ENCODE data around the gene MYOM1. TPM values are rescaled to one million over a fixed set of nuclear protein-coding genes. Genes with fewer than 3 reads are reported as not detected.

The MYOM1 gene
- total and polyA plus RNA-seq, 10 donors = 1.2 to 6.2 (median 2.0) TPM

- DNase-seq = no peak
- TF ChIP-seq POLR2A (IDR thresholded peaks at IDR 0.05) = no peak
- no peak for TF ChIP-seq CTCF (IDR thresholded peaks at IDR 0.05 in 8 of 11, conservative IDR thresholded peaks at IDR 0.05 in 3 of 11)
- no peak for TF ChIP-seq POLR2AphosphoS5 (IDR thresholded peaks at IDR 0.05)
- H3K27me3 ChIP-seq (replicated peaks in 1 of 7) = no peaks in the 10 kb centered on the region
- H3K4me3 ChIP-seq = no peak overlapping the region
- peaks cover 0 to 12% (median 2%) of the 10 kb centered on the region in 6 donors for H3K4me1 ChIP-seq
- WGBS, 5 donors = 77 to 92% (median 89%) methylated on average over 10 of the region's 10 CpGs
- H3K9me3 ChIP-seq = no peaks in the 10 kb centered on the region
- H3K27ac ChIP-seq = no peak overlapping the region
- H3K36me3 ChIP-seq = no peaks in the 10 kb centered on the region
- intact Hi-C loops (cut with DNase I; ENCODE audit: low total_unique reads) = no loop called here
Observed at GRCh38 chr18:3093624-3094337, 126.0 kb downstream of the MYOM1 start.

- 81 to 90% (median 87%) methylated on average over 7 of the region's 7 CpGs for WGBS, 5 donors
- TF ChIP-seq POLR2A (IDR thresholded peaks at IDR 0.05) (no peak), CTCF (IDR thresholded peaks at IDR 0.05 in 8 of 11, conservative IDR thresholded peaks at IDR 0.05 in 3 of 11) (no peak), POLR2AphosphoS5 (IDR thresholded peaks at IDR 0.05) (no peak)
- Histone ChIP-seq H3K4me1 (peaks cover 0 to 11% (median 2%) of the 10 kb centered on the region in 6 donors), H3K27me3 (replicated peaks in 1 of 7) (no peaks in the 10 kb centered on the region), H3K9me3 (no peaks in the 10 kb centered on the region), H3K4me3 (no peak overlapping the region), H3K27ac (no peak overlapping the region), H3K36me3 (no peaks in the 10 kb centered on the region)
- no peak for DNase-seq
- intact Hi-C loops (cut with DNase I; ENCODE audit: low total_unique reads) = no loop called here
Observed at GRCh38 chr18:3092727-3093126, 127.0 kb downstream of the MYOM1 start.

- intact Hi-C loops (cut with DNase I; ENCODE audit: low total_unique reads) = no loop called here
- WGBS, 5 donors = 44 to 61% (median 56%) methylated on average over 3 of the region's 3 CpGs
- Histone ChIP-seq H3K36me3 (no peaks in the 10 kb centered on the region), H3K4me1 (peaks cover 0 to 5% (median 0%) of the 10 kb centered on the region in 6 donors), H3K27me3 (replicated peaks in 1 of 7) (no peaks in the 10 kb centered on the region), H3K27ac (no peak overlapping the region), H3K4me3 (no peak overlapping the region), H3K9me3 (no peaks in the 10 kb centered on the region)
- no peak for TF ChIP-seq CTCF (IDR thresholded peaks at IDR 0.05 in 8 of 11, conservative IDR thresholded peaks at IDR 0.05 in 3 of 11)
- no peak for TF ChIP-seq POLR2AphosphoS5 (IDR thresholded peaks at IDR 0.05)
- TF ChIP-seq POLR2A (IDR thresholded peaks at IDR 0.05) = no peak
- no peak for DNase-seq
Observed at GRCh38 chr18:3089579-3089978, 130.2 kb downstream of the MYOM1 start.

- H3K27me3 ChIP-seq (replicated peaks in 1 of 7) = no peaks in the 10 kb centered on the region
- H3K36me3 ChIP-seq = no peaks in the 10 kb centered on the region
- no peak overlapping the region for H3K4me3 ChIP-seq
- intact Hi-C loops (cut with DNase I; ENCODE audit: low total_unique reads) = no loop called here
- peaks cover 0 to 5% (median 0%) of the 10 kb centered on the region in 6 donors for H3K4me1 ChIP-seq
- no peak for DNase-seq
- 81 to 90% (median 83%) methylated on average over 3 of the region's 3 CpGs for WGBS, 5 donors
- no peak for TF ChIP-seq POLR2AphosphoS5 (IDR thresholded peaks at IDR 0.05)
- no peak for TF ChIP-seq CTCF (IDR thresholded peaks at IDR 0.05 in 8 of 11, conservative IDR thresholded peaks at IDR 0.05 in 3 of 11)
- no peak for TF ChIP-seq POLR2A (IDR thresholded peaks at IDR 0.05)
- no peaks in the 10 kb centered on the region for H3K9me3 ChIP-seq
- H3K27ac ChIP-seq = no peak overlapping the region
Observed at GRCh38 chr18:3088449-3088848, 131.3 kb downstream of the MYOM1 start.

Data from spleen (tissue), 11 donors.